ENCODE data around the gene PCNX4.
A peak's percentile ranks its signal among the peaks of the same experiment; 100 is the strongest.

Gene PCNX4

GRCh38 chr14:60102389-60102788, 10.7 kb downstream of the PCNX4 start:
- DNase-seq (ENCODE audit: low read depth): no peak

- DNase-seq (ENCODE audit: low read depth): no peak
Measured at GRCh38 chr14:60106339-60106738, 14.6 kb downstream of the PCNX4 start.

- no peak for DNase-seq (ENCODE audit: low read depth)
Measured at GRCh38 chr14:60107477-60107876, 15.8 kb downstream of the PCNX4 start.

GRCh38 chr14:60111732-60112131, 20.0 kb downstream of the PCNX4 start:
- DNase-seq (ENCODE audit: low read depth): no peak

- DNase-seq (ENCODE audit: low read depth): no peak
Measured at GRCh38 chr14:60114881-60115280, 23.2 kb downstream of the PCNX4 start.

- no peak for DNase-seq (ENCODE audit: low read depth)
Measured at GRCh38 chr14:60116181-60116580, 24.5 kb downstream of the PCNX4 start.

GRCh38 chr14:60125918-60126317, 34.2 kb downstream of the PCNX4 start:
- DNase-seq (ENCODE audit: low read depth): no peak

- DNase-seq (ENCODE audit: low read depth): no peak
Measured at GRCh38 chr14:60133487-60133886, 41.8 kb downstream of the PCNX4 start.

GRCh38 chr14:60134702-60135101, 43.0 kb downstream of the PCNX4 start:
- DNase-seq (ENCODE audit: low read depth): no peak

- DNase-seq (ENCODE audit: low read depth): peak; percentile 37
Measured at GRCh38 chr14:60151715-60152114, 60.0 kb downstream of the PCNX4 start.

- no peak for DNase-seq (ENCODE audit: low read depth)
Measured at GRCh38 chr14:60153991-60154390, 62.3 kb downstream of the PCNX4 start.

- DNase-seq (ENCODE audit: low read depth): no peak
Measured at GRCh38 chr14:60154671-60155070, 62.9 kb downstream of the PCNX4 start.

- DNase-seq (ENCODE audit: low read depth): no peak
Measured at GRCh38 chr14:60160422-60160821, 68.7 kb downstream of the PCNX4 start.

- no peak for DNase-seq (ENCODE audit: low read depth)
Measured at GRCh38 chr14:60161196-60162107, 69.7 kb downstream of the PCNX4 start.

GRCh38 chr14:60163693-60164092, 72.0 kb downstream of the PCNX4 start:
- no peak for DNase-seq (ENCODE audit: low read depth)

- DNase-seq (ENCODE audit: low read depth): no peak
Measured at GRCh38 chr14:60164404-60164711, 72.6 kb downstream of the PCNX4 start.

- DNase-seq (ENCODE audit: low read depth): peak; percentile 26
Measured at GRCh38 chr14:60164712-60165546, 73.2 kb downstream of the PCNX4 start, which contains the start of gene DHRS7. Gene DHRS7, minus strand, starts transcription at chr14:60165398. Its CDS starts 89 bp downstream, at chr14:60165309.

GRCh38 chr14:60165547-60165876, 73.8 kb downstream of the PCNX4 start:
- no peak for DNase-seq (ENCODE audit: low read depth)

GRCh38 chr14:60166142-60166541, 74.4 kb downstream of the PCNX4 start:
- no peak for DNase-seq (ENCODE audit: low read depth)

- DNase-seq (ENCODE audit: low read depth): no peak
Measured at GRCh38 chr14:60169722-60170121, 78.0 kb downstream of the PCNX4 start.

GRCh38 chr14:60170948-60171347, 79.2 kb downstream of the PCNX4 start:
- DNase-seq (ENCODE audit: low read depth): no peak

GRCh38 chr14:60171690-60172089, 80.0 kb downstream of the PCNX4 start:
- no peak for DNase-seq (ENCODE audit: low read depth)

Measured in stimulated activated CD8-positive, alpha-beta memory T cell treated with anti-CD3 and anti-CD28 coated beads, Interleukin-15, amount 100 ng/mL, for 1 hour (primary cell).